CD4-positive, alpha-beta T cell treated with Interleukin-12 subunit alpha and Interleukin-12 subunit beta, for 1 hour (primary cell): ENCODE data around the gene GNG10.
"Not testable (repeated sequence)": the region's sequence is repeated elsewhere in the genome, so short reads cannot be mapped to it uniquely, and the experiment has no call there.

ENCODE experiments used
- DNase-seq: peaks from one replicate; pipeline ENCODE4 v3.0.0-alpha.2; 2020

Gene GNG10

DNA sequence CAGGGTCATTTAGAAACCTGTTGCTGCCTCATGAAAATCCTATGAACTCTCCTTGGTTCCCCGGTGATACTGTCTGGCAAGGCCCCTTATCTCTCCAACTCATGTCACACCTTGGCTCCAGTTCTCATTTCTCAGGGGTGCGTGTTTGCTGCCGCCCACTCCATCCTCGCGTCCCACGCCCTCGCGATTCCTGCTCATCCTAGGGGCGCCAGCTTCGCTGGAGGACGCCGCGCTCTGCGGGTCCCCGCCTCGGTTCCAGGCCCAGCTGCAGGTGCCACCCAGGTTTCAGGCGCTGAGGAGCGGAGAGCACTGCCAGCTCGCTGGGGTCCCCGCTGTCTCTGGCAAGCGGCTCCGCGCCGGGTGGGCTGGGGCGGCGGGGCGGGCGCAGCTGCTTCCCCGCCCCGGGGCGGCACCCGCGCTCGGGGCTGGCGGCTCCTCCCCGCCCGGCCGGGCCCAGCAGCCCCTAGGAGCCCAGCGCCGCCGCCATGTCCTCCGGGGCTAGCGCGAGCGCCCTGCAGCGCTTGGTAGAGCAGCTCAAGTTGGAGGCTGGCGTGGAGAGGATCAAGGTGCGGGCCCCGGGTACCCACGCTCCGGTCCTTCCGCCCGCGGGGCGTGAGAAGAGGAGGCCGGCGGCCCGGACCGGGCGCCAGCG, at the start of gene GNG10:
Gene GNG10, plus strand, starts transcription at position 456 of the 652 bp plus-strand sequence. Its CDS starts 30 bp downstream, at position 486.
- DNase-seq: peak; percentile 72

DNA sequence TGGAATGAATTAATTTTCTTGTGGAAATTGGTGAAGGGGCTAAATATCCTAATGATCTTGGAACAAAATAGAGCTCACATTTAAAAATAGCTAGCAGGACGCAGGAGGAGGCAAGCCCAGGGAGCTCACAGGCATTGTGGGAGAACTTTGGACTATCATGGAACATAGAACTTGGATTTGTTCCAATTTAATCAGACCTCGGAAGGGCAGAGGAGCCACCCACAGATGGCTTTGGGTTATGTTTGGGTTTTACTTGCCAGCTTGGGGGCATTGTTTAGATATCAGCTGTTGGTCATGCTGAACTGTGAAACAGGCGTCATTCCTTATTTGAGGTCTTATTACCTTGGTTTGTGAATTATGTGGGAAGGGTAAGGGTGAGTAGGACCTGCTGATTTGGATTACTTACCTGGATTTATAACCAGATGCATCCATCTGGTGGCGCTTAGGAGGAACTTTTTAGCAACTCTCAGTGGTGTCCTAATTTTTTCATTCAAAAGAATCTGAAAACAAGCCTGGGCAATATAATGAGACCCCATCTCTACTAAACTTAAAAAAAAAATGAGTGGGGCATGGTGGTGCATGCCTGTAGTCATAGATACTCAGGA, 47.9 kb upstream of the GNG10 start:
- DNase-seq: no peak

DNA sequence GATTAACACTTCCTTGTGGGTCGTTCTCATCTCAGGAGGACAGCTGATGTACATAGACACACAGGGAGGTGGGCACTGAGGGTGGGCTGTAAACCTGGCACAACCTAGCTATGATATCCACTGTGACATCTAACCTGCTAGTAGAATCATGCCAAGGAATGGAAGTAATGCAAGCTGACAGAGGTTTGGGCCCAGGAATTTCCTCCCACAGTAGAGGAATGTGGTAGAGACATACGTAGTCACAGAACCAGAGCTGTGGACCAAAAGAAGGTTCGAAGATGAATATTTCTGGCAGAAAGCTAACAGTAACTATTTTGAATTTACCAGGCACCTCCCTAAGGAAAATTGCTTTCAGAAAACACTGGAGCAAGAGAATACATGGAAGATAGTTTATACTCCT, 45.5 kb upstream of the GNG10 start:
- DNase-seq: no peak

DNA sequence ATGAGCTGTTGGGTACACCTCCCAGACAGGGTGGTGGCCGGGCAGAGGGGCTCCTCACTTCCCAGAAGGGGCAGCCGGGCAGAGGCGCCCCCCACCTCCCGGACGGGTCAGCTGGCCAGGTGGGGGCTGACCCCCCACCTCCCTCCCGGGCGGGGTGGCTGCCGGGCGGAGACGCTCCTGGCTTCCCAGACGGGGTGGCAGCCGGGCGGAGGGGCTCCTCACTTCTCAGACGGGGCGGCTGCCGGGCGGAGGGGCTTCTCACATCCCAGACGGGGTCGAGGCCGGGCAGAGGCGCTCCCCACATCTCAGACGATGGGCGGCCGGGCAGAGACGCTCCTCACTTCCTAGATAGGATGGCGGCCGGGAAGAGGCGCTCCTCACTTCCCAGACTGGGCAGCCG, 44.1 kb upstream of the GNG10 start:
- DNase-seq: not testable (repeated sequence)

DNA sequence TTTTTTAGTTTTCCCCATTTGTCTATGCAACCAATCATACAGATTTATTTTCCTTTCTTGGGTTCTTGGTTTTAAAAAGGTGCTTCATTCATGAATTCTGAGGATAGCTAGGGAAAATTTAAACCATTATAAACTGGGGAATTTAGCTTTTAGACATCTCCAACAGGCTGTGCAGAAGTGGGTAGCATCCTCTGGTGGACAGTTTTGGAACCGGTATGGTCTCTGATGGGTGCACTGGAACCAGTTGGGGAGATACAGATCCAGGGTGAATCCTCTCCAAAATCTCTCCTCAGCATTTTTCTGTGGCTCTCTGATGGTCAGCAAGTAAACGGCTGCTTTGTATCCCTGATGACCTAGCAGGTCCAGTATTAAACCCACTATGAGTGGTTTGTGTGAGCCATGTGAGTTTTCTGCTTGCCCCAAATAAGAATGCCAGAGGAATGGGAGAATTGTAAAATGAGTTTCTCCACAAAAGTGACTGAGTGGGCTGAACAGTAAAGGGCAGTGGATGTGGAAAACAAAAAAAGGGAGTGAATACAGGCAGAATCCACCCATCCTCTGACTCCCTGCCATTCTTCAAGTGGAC, 39.4 kb upstream of the GNG10 start:
- DNase-seq: peak; percentile 12

DNA sequence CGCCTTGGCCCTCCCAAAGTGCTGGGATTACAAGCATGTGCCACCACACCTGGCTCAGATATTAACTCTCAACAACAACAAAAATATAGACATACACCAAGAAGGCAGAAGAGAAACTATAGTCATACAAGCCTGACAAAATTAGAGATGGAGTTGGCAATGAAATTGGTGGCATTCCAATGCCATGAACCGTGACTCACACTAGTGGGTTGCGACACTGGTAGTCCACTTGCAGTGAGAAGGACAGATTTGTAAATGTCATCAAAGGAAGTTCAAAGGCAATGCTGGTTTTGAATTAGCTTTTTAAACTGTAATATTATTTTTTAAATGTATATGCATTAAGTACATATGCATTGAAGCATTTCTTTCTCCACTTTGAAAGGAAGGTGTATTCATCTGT, 38.8 kb upstream of the GNG10 start:
- no peak for DNase-seq

DNA sequence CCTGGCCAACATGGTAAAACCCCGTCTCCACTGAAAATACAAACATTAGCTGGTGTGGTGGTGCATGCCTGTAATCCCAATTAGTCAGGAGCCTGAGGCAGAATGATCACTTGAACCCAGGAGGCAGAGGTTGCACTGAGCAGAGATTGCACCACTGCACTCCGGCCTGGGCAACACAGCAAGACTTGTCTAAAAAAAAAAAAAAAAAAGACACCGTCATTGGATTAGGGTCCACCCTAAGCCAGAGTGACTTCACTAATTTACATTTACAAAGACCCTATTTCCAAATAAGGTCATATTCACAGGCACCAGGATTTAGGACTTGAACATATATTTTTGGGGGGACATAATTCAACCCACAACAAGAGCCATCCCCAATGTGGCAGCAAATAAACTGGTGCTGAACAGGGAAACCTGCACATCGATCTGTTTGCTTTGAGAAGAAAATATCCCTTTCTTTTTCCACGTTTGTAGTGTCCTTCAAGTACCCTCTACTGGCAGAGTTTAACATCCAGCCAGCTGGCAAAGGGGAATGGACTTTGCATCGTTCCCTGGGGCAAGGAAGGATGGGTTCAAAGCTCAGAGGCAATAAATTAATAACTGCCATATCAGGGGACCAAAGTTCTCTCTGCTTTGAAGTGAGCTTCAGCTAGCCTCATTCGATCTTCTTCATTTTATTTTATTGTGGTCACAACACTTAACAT, 34.0 kb upstream of the GNG10 start:
- no peak for DNase-seq

DNA sequence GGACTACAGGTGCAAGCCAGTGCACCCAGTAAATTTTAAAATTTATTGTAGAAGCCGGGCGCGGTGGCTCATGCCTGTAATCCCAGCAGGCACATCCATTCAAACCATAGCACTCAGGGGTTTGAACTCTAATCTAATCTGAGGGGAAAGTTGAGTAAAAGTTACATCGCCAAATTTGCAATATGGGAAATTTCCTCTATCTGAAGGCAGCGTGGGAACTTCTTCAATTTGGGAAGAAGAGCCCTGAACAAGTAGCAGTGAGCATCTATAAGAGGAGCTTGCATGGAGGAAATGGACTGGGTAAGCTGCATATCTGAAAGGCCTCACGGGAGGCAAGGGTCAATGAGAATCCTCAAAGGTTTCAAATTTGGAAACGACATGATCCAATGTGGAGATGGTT, 33.0 kb upstream of the GNG10 start:
- DNase-seq: no peak

DNA sequence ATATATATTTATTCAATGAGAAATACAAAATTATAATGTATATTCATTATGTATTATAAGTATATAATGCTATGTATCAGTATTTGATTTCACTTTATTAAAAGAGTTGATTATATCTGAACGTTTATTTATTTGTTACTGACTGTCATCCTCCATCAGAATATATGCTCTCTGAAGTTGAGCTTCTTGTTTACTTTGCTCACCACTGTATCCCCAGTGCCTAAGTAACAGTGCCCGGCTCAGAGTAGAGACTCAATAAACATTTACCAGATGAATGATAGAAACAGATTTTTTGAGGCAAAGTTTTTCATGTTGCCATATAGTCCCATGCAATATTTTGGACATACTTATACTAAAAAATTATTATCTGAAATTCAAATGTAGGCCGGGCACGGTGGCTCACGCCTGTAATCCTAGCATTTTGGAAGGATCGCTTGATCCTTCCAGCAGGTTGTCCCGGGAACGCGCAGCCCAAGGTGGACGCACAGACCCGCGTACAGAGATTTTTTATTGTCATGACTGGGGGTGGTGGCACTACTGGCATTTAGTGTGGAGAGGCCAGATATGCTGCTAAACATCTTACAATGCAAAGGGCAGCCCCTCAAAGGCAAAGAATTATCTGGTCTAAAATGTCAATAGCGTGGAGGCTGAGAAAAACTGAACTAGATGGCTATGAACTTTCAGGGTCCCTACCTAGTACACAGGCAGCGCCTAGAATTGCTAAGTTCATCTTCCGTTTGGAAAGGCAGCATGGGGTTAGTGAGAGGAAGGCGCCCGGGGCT, 31.0 kb upstream of the GNG10 start:
- DNase-seq: no peak

DNA sequence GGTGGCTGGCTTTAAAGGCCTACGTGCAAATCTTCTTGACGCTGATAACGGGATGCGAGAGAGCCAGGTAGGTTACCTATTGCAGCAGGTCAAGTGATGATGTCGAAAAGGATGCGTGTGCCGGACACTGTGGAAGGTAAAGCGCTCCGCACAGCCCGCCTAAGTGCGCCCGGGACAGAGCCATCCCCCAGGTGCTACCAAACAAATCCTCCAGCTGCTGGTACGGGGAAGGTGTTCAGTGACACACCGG, 30.5 kb upstream of the GNG10 start:
- DNase-seq: no peak

DNA sequence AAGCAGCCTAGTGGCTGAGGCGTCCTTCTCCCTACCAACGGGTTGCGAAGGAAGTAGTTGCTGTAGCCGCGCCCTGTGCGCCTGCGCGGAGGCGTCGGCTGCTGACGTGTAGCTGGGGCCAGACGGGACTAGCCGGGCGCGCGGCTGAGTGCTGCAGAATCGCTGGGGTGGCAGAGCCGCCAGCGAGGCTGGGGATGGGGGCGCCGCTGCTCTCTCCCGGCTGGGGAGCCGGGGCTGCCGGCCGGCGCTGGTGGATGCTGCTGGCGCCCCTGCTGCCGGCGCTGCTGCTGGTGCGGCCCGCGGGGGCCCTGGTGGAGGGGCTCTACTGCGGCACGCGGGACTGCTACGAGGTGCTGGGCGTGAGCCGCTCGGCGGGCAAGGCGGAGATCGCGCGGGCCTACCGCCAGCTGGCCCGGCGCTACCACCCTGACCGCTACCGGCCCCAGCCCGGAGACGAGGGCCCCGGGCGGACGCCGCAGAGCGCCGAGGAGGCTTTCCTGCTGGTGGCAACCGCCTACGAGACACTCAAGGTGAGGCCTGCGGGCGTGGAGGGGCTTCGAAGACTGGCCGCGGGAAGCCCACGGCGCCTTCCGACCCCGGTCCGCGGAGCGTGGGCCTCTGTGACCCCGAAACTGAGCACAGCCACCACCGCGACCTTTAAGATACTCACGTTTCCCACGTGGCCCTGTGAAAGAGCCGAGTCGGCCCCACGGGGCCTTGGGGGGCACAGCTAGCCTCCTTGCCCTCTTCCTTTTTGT, 30.0 kb upstream of the GNG10 start, which contains the start of gene DNAJC25:
Gene DNAJC25, plus strand, starts transcription at position 121 of the 758 bp plus-strand sequence. Its CDS starts 74 bp downstream, at position 195.
- peak; percentile 98 for DNase-seq

DNA sequence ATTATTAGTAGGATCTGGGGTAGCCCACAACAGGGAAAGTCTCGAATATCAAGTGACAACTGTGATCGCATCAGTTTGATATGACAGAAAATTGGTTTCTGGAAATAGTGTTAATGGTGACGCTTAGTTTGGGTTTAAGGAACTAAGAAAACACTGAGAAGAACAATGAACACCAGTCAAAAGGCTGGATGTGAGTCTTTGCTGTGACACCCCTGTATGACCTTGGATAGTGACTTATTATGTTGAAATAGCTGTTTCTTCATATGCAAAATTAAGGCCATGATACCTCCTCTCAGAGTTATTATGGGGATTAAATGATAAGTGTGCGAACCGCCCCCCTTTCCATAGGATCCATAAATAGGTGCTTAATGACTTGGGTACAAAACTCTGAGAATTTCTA, 29.3 kb upstream of the GNG10 start:
- peak; percentile 4 for DNase-seq

DNA sequence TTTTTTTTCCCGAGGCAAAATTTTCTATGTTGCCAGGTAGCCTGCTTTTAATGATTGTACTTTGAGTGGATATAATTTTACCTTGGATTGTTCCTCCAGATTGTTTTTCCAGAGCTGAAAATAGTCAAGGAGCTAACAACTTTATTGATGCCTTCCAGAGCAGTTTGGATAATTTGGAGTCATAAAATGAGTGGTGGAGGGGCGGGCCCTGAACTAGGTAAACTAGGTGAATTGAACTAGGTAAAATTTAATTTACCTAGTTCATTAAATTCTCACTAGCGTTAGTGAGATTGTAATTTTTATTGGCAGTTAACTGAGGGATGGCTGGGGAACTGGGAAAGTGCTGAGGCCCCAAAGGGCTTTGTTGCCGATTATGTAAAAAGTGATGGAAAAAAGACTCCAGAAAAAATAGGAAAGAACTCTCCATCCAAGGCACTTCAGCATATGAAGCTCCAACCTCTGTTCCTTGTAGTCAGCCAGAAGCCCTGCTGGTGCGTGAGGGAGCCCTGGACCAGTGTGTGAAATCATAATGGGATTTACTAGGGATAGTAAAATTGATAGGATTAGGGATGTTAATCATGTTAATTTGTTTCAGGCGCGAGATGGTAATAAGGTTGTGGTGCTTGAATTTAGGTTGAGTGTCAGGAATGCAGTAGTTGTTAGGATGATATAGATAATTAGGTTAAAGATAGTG, 28.6 kb upstream of the GNG10 start:
- DNase-seq: no peak

DNA sequence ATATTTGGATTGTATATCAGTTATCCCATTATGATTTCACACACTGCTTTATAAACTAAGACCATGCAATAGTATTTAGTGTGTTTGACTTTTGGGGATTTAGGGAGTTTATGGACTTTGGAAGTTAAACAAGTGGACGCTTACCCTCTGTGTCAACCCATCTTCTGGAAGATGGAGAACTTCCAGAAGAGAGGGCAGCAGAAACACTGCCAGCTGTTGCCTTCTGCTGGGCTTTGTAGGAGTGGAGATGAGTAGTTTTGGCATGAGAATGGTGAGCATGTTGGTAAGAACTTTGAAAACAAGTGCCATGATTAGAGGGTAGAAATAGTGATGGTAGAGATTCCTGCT, 28.0 kb upstream of the GNG10 start:
- DNase-seq: no peak

DNA sequence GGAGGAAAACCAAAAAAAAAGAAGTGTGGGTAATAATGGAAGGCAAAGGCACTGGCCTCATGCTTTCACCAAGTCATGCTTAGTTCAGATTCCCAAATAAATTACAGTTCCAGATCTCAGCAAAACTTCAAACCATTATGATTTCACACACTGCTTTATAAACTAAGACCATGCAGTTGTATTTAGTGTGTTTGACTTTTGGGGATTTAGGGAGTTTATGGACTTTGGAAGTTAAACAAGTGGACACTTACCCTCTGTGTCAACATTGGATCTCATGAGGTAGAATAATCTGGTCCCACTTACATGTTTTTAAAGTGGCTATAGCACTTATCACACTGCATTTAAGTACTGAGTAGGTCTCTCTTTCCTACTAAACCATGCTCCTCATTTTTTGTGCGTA, 26.5 kb upstream of the GNG10 start:
- no peak for DNase-seq

DNA sequence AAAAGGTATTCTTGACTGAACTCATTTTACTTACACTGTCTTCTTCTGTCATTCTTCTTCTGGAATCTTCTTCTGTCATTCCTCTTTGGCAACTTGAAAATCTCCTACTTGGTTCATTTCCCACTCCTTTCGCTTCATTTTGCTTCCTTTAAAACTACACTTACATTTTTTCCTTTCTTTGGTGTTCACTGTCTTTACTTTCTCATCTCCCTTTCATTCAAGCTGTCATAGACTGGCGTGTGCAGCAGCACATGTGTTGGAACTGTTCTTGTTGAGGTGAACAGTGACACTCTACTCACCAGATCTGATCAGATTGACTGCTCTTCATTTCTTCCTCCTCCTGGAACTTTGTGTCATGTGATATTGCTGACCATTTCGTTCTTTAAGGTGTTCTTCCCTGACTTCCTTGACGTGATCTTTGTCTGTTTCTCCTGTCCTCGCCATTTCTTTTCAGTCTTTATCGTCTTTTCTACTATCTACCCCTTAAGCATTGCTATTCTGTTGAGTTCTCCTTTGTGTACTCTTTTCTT, 23.9 kb upstream of the GNG10 start:
- no peak for DNase-seq

DNA sequence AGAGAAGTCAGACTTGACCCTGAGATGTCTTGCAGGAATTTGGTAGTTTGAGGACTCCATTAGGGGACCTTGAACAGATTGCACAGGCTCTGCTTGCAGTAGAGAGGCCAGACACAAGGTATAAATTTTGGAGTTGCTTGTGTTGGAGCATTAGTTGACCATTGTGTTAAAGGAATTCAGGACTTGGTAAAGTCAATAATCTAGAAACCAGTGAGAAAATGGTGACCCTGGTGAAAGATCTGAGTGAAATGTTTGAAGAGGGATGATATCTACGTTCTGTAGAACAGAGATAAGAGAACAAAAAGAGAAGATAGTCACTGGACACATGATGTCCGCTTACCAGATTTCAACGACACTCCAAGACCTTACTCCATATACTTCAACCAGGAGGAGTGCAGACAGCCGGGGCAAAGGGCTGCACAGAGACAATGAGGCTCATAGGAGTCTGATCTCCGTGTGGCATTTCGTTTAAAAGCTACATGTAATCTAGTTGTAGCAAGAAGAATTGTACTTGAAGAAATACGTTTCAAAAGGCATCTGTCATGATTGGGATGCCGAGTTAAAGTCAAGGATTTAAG, 17.1 kb upstream of the GNG10 start:
- DNase-seq: no peak

DNA sequence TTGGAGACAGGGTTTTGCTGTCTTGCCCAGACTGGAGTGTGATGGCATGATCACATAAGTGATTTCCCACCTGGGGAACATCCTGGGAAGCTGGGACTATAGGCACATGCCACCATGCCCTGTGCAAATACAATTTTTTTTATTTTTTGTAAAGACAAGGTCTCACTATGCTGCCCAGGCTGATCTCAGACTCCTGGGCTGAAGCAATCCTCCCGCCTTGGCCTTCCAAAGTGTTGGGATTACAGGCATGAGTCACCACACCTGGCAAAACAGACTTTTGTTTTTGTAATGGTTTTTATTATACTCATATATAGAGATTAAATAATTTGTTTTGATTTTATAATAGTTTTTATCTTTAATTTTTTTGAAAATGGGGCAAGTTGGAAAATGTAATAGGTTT, 15.6 kb upstream of the GNG10 start:
- DNase-seq: no peak

DNA sequence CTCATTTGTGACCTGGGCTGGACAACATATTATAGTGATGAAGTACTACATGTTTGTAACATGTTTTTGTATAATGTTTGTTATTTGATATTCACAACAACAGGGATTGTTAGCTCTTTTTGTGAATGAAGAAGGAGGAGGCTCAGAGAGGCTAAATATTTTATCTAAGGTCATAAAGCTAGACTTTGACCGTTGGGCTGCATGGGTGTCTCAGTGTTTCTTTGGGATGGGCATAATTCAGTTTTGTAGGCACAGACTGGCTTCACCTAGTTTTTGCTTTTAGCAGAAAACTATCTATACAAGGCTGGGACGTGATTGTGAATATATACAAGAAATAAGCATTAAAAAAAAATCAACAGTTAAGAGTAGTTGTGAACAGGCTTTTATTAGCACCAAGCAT, 15.0 kb upstream of the GNG10 start:
- no peak for DNase-seq

DNA sequence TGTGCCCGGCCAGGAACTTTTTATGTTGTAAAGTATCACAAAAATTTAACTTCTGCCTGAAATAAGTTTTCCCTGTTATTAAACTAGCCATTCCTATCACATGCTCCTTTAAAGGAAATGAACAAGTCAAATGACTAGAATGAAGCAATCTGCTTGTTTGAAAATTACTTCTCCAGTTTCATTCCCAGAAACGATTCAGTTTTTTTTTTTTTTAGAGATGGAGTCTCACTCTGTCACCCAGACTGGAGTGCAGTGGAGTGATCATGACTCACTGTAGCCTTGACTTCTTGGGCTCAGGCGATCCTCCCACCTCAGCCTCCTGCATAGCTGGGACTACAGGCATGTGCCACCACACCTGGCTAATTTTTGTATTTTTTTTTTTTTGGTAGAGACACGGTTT, 13.3 kb upstream of the GNG10 start:
- DNase-seq: no peak

DNA sequence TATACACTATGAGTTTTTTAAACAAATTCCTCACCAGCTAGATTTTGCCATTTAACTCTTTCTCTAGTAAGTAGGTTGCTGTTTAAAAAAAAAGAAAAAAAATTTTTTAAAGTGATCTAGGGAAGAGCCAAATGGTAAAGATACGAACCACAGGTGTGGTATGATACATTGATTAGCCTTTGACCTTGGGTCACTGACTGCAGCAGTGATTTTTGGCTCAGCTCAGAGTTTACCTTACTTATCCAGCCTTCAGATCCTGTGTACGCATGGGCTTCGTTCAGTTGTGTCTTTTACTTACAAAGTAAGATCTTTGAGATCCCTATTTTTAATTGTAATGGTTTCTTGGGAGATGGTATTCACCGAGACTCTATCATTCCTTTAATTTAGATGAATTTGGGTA, 12.4 kb upstream of the GNG10 start:
- DNase-seq: no peak
